A172 (cell line): ENCODE data around the gene PLCD1. TPM values are rescaled to one million over a fixed set of nuclear protein-coding genes. Genes with fewer than 3 reads are reported as not detected.
"Not testable (repeated sequence)": the region's sequence is repeated elsewhere in the genome, so short reads cannot be mapped to it uniquely, and the experiment has no call there.

Experiments used
- DNase-seq: peaks from one replicate; pipeline ENCODE4 v3.0.0-alpha.2; 2015; ENCODE audit warnings: low spot score
- total RNA-seq: library from RNA; depleted of rRNA; stranded (reverse); fragments of >200 nt; shearing (Covaris generic); gene quantifications from 2 replicates; pipeline ENCODE4 v1.2.3, GENCODE V29; 2014

The PLCD1 gene
- total RNA-seq, 1 experiment from 2014 or later: 5.4 TPM

GRCh38 chr3:37986479-37987314 is 42.7 kb downstream of the PLCD1 start:
- DNase-seq: no peak

- DNase-seq: no peak
These were observed 43.7 kb downstream of the PLCD1 start for GRCh38 chr3:37985637-37986320.

GRCh38 chr3:37984596-37984995 is 44.8 kb downstream of the PLCD1 start:
- no peak for DNase-seq

GRCh38 chr3:37984051-37984450 is 45.4 kb downstream of the PLCD1 start:
- no peak for DNase-seq

- no peak for DNase-seq
These were observed 47.1 kb downstream of the PLCD1 start for GRCh38 chr3:37982331-37982730.

- no peak for DNase-seq
These were observed 48.1 kb downstream of the PLCD1 start for GRCh38 chr3:37981348-37981664.

GRCh38 chr3:37980462-37981347 is 48.7 kb downstream of the PLCD1 start:
- DNase-seq: no peak

- no peak for DNase-seq
These were observed 49.6 kb downstream of the PLCD1 start for GRCh38 chr3:37979541-37980461.

GRCh38 chr3:37974121-37975083 is 55.0 kb downstream of the PLCD1 start:
- peak; percentile 52 for DNase-seq

- no peak for DNase-seq
These were observed 56.0 kb downstream of the PLCD1 start for GRCh38 chr3:37973246-37974054.

GRCh38 chr3:37972056-37972455 is 57.4 kb downstream of the PLCD1 start:
- not testable (repeated sequence) for DNase-seq

- no peak for DNase-seq
These were observed 58.0 kb downstream of the PLCD1 start for GRCh38 chr3:37971467-37971866.

- no peak for DNase-seq
These were observed 58.6 kb downstream of the PLCD1 start for GRCh38 chr3:37970802-37971201.

GRCh38 chr3:37969596-37970100 is 59.8 kb downstream of the PLCD1 start:
- no peak for DNase-seq

GRCh38 chr3:37968813-37969595 is 60.4 kb downstream of the PLCD1 start:
- no peak for DNase-seq

- DNase-seq: no peak
These were observed 61.2 kb downstream of the PLCD1 start for GRCh38 chr3:37968199-37968598.

- peak; percentile 60 for DNase-seq
These were observed 62.1 kb downstream of the PLCD1 start for GRCh38 chr3:37967260-37967881.

GRCh38 chr3:37964716-37965115 is 64.7 kb downstream of the PLCD1 start:
- no peak for DNase-seq
